ENCODE measurements around the gene AKR1C2.
"Not testable (repeated sequence)": the region's sequence is repeated elsewhere in the genome, so short reads cannot be mapped to it uniquely, and the experiment has no call there.

DNA sequence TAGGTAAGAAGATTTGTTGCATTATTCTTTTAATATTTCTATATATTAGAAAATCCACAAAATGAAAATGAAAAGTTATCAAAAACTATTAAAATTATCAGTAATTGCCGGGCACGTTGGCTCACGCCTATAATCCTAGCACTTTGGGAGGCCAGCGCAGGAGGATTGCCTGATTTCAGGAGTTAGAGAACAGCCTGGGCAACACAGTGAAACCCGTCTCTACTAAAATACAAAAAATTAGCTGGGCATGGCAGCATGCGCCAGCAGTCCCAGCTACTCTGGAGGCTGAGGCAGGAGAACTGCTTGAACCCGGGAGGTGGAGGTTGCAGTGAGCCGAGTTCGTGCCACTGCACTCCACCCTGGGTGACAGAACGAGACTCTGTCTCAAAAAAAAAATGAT is 11.1 kb downstream of the AKR1C2 start:
- not testable (repeated sequence) for TF ChIP-seq POLR2A, POLR2AphosphoS5 (IDR thresholded peaks at IDR 0.05)
- TF ChIP-seq, protein P1, sequence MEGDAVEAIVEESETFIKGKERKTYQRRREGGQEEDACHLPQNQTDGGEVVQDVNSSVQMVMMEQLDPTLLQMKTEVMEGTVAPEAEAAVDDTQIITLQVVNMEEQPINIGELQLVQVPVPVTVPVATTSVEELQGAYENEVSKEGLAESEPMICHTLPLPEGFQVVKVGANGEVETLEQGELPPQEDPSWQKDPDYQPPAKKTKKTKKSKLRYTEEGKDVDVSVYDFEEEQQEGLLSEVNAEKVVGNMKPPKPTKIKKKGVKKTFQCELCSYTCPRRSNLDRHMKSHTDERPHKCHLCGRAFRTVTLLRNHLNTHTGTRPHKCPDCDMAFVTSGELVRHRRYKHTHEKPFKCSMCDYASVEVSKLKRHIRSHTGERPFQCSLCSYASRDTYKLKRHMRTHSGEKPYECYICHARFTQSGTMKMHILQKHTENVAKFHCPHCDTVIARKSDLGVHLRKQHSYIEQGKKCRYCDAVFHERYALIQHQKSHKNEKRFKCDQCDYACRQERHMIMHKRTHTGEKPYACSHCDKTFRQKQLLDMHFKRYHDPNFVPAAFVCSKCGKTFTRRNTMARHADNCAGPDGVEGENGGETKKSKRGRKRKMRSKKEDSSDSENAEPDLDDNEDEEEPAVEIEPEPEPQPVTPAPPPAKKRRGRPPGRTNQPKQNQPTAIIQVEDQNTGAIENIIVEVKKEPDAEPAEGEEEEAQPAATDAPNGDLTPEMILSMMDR (IDR thresholded peaks at IDR 0.05), result not testable (repeated sequence)
